ENCODE measurements around the gene LTBP1.

The LTBP1 gene

GRCh38 chr2:33363325-33364298 is 416.9 kb downstream of the LTBP1 start:
- DNase-seq (ENCODE audit: low read depth in 1 of 2, low spot score in 1 of 2), result no peak
- TF ChIP-seq GABPA (IDR thresholded peaks at IDR 0.05; ENCODE audit: low read depth) (no peak), REST (IDR thresholded peaks at IDR 0.05; ENCODE audit: insufficient replicate concordance, low read depth) (no peak), CTCF (IDR thresholded peaks at IDR 0.05; ENCODE audit: insufficient read depth, low read length) (no peak), SPI1 (IDR thresholded peaks at IDR 0.05; ENCODE audit: borderline replicate concordance, low read depth) (no peak), POLR2AphosphoS5 (IDR thresholded peaks at IDR 0.05; ENCODE audit: low read depth) (no peak)
- Histone ChIP-seq H3K27ac (replicated peaks) (no peak overlapping the region), H3K4me3 (replicated peaks; ENCODE audit: insufficient read depth, low read length) (no peak overlapping the region), H3K27me3 (ENCODE audit: insufficient read depth, poor library complexity, severe bottlenecking) (no peaks in the 10 kb centered on the region)

- DNase-seq (ENCODE audit: low read depth in 1 of 2, low spot score in 1 of 2), result no peak
Observed at GRCh38 chr2:33365264-33365970, 418.7 kb downstream of the LTBP1 start.

More at GRCh38 chr2:33365264-33365970, 418.7 kb downstream of the LTBP1 start:
- no peak for TF ChIP-seq SPI1 (IDR thresholded peaks at IDR 0.05; ENCODE audit: borderline replicate concordance, low read depth)
- TF ChIP-seq POLR2AphosphoS5 (IDR thresholded peaks at IDR 0.05; ENCODE audit: low read depth), result no peak
- TF ChIP-seq GABPA (IDR thresholded peaks at IDR 0.05; ENCODE audit: low read depth), result no peak
- TF ChIP-seq REST (IDR thresholded peaks at IDR 0.05; ENCODE audit: insufficient replicate concordance, low read depth), result no peak
- TF ChIP-seq CTCF (IDR thresholded peaks at IDR 0.05; ENCODE audit: insufficient read depth, low read length), result no peak
- Histone ChIP-seq H3K27me3 (ENCODE audit: insufficient read depth, poor library complexity, severe bottlenecking) (no peaks in the 10 kb centered on the region), H3K4me3 (replicated peaks; ENCODE audit: insufficient read depth, low read length) (no peak overlapping the region), H3K27ac (replicated peaks) (no peak overlapping the region)

Measured in HL-60 (cell line).